GM04503 (cell line): Measurements from ENCODE around the gene SUSD5.
"Not testable (repeated sequence)": the region's sequence is repeated elsewhere in the genome, so short reads cannot be mapped to it uniquely, and the experiment has no call there.

Source experiments
- DNase-seq: peaks from one replicate; pipeline ENCODE4 v3.0.0-alpha.2; 2012; ENCODE audit warnings: low read depth

Gene SUSD5

DNA sequence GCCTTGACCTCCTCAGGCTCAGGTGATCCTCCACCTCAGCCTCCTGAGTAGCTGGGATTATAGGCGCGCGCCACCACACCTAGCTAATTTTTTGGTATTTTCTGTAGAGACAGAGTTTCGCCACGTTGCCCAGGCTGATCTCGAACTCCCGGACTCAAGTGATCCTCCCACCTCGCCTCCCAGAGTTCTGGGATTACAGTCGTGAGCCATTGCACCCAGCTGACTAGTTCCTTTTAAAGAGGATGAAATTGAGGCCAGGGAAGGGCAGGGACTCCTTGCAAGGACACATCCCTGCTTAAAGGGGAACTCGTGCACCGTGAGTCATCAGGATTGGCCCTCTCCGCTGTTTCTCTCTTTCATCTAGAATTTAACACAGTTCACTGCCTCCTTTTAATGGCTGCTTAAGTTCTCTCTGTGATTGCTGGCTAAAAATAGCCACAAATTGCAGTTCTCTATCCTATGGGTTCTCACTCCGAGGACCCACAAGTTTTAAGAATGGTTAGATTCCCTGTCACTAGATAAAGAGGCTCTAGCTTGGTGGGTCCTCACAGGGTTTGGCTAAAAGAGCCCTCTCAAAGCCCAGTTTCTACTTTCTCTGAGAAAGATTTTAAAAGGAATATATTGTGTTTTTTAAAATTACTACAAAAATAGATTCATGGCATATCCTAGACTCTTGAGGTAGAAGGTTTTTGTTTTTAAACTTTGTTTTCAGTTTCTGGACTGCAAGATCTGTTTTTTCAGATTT is 103.4 kb downstream of the SUSD5 start:
- DNase-seq: peak; percentile 74

GRCh38 chr3:33114622-33115023 is 104.0 kb downstream of the SUSD5 start:
- DNase-seq: no peak

- peak; percentile 63 for DNase-seq
These were observed 104.6 kb downstream of the SUSD5 start, which contains the start of gene CRTAP for GRCh38 chr3:33113772-33114621. TSS of gene CRTAP (plus strand) at chr3:33114014. CDS start at chr3:33114078, 64 bp downstream.

DNA sequence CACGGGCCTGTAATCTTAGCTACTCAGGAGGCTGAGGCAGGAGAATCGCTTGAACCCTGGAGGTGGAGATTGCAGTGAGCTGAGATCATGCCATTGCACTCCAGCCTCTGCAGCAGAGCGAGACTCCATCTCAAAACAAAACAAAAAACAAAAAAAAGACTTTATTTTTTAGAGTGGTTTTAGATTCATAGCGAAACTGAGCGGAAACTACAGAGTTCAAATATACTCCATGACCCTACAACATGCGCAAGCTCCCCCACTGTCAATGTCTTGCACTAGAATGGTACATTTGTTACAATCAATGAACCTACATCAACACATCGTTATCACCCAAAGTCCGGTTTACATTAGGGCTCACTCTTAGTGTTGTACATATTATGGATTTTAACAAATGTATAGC is 107.0 kb downstream of the SUSD5 start:
- no peak for DNase-seq

- DNase-seq: not testable (repeated sequence)
These were observed 111.8 kb downstream of the SUSD5 start for GRCh38 chr3:33106854-33107253.

GRCh38 chr3:33105341-33105948 is 113.2 kb downstream of the SUSD5 start:
- no peak for DNase-seq

DNA sequence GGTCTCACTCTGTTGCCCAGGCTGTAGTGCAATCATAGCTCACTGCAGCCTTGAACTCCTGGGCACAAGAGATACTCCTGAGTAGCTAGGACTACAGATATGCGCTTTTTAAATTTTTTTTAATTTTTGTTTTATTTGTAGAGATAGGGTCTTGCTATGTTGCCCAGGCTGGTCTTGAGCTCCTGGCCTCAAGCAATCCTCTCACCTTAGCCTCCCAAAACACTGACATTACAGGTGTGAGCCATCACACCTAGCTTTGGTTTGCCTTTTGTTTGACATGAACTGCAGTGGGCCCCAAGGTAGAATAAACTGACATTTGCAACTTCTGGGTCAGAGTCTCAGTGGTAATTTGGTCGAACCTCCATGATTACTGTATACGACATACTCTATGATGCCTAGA is 113.8 kb downstream of the SUSD5 start:
- no peak for DNase-seq

GRCh38 chr3:33103480-33103879 is 115.1 kb downstream of the SUSD5 start:
- no peak for DNase-seq

DNA sequence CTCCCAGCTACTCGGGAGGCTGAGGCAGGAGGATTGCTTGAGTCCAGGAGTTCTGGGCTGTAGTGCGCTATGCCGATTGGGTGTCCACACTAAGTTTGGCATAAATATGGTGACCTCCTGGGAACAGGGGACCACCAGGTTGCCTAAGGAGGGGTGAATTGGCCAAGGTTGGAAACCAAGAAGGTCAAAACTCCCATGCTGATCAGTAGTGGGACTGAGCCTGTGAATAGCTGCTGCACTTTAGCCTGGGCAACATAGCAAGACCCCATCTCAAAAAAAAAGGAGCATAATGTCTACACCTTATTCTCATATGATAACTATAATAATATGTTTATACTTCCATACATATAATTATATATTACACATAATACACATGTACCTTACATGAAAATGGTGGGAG is 115.6 kb downstream of the SUSD5 start:
- no peak for DNase-seq

GRCh38 chr3:33100229-33100628 is 118.4 kb downstream of the SUSD5 start:
- DNase-seq: no peak
